Panc1 (cell line): ENCODE results near the gene ZNF480. TPM values are rescaled to one million over a fixed set of nuclear protein-coding genes. Genes with fewer than 3 reads are reported as not detected.

Experiments used
- ATAC-seq: fragments of 200-7000 bp; cut with Tn5 transposase; 2 replicates; pipeline ENCODE4 v1.9.1; 2020; ENCODE audit warnings: mild to moderate bottlenecking, moderate library complexity
- BruUV-seq: library from RNA; stranded (reverse); fragments of 400-500 nt; replicated peaks from 2 replicates; lab custom pipeline; 2021; lab: Mats Ljungman, UMichigan
- CTCF ChIA-PET: fragments of 300-600 bp; sonication (Branson Sonifier 250); formaldehyde crosslinking; loops from one replicate; lab custom pipeline; 2022; ENCODE audit warnings: antibody characterized with exemption; lab: Charles Lee
- POLR2A ChIA-PET: fragments of 300-600 bp; sonication (Branson Sonifier 250); formaldehyde crosslinking; loops from one replicate; lab custom pipeline; 2022; ENCODE audit warnings: antibody characterized with exemption; lab: Charles Lee
- DNase-seq: peaks from one replicate; pipeline ENCODE4 v3.0.0-alpha.2; 2010; ENCODE audit warnings: low read depth, low spot score
- H3K27ac ChIP-seq: 2 replicates; pipeline ENCODE4 v1.5.1; 2011; ENCODE audit warnings: mild to moderate bottlenecking, low read length, inconsistent platforms
- H3K27me3 ChIP-seq: fragments of 200-500 bp; sonication (Bioruptor generic); 2 replicates; pipeline ENCODE4 v1.6.0; 2014; ENCODE audit warnings: low read length, inconsistent platforms; ENCODE audit not compliant: control insufficient read depth, insufficient read depth
- H3K36me3 ChIP-seq: fragments of 200-500 bp; sonication (Bioruptor generic); 2 replicates; pipeline ENCODE4 v1.5.1; 2014; ENCODE audit warnings: inconsistent platforms, mild to moderate bottlenecking, low read length, moderate library complexity; ENCODE audit not compliant: control insufficient read depth, insufficient read depth
- H3K4me1 ChIP-seq: 2 replicates; pipeline ENCODE4 v1.5.1; 2011; ENCODE audit warnings: inconsistent platforms, mild to moderate bottlenecking, low read length, moderate library complexity; ENCODE audit not compliant: control insufficient read depth, insufficient read depth
- H3K4me3 ChIP-seq, 2 experiments: 2 replicates each; pipeline ENCODE4 v1.5.1; 2011 to 2012; ENCODE audit warnings: low read depth in 2 of 2, low read length in 2 of 2, mild to moderate bottlenecking in 2 of 2, inconsistent platforms in 1 of 2, moderate library complexity in 1 of 2
- H3K9me3 ChIP-seq: fragments of 200-500 bp; sonication (Bioruptor generic); 2 replicates; pipeline ENCODE4 v1.5.1; 2014; ENCODE audit warnings: low read depth, mild to moderate bottlenecking, inconsistent platforms, low read length, moderate library complexity; ENCODE audit not compliant: control insufficient read depth, insufficient read depth
- POLR2AphosphoS5 ChIP-seq: IDR thresholded peaks from 2 replicates; pipeline ENCODE4 v1.6.1; 2012; ENCODE audit warnings: mild to moderate bottlenecking, low read depth, low read length, moderate library complexity
- SIN3A ChIP-seq: IDR thresholded peaks from 2 replicates; pipeline ENCODE4 v1.6.1; 2012; ENCODE audit warnings: low read depth, mild to moderate bottlenecking, low read length, moderate library complexity, borderline replicate concordance; ENCODE audit not compliant: insufficient read depth
- TCF7L2 ChIP-seq: IDR thresholded peaks from 2 replicates; pipeline ENCODE4 v1.6.1; 2011; ENCODE audit warnings: mild to moderate bottlenecking, low read depth, low read length, inconsistent platforms
- in situ Hi-C: cut with HindIII; loops from 2 replicates; pipeline ENCODE4 v1.10.0; 2016; ENCODE audit warnings: low sequenced_read_pairs, low pct_unique_long_range_greater_than_20kb
- intact Hi-C: fragments of 100-400 bp; cut with micrococcal nuclease; formaldehyde crosslinking; loops from one replicate; pipeline ENCODE4 v1.10.0; 2022; ENCODE audit not compliant: unreplicated experiment
- total RNA-seq: library from RNA; stranded (reverse); gene quantifications from one replicate; pipeline ENCODE4 v1.2.1, GENCODE V29; 2021; ENCODE audit not compliant: unreplicated experiment
- TF ChIP-seq, protein P1 (sequence below), 2 experiments: IDR thresholded peaks; 2 replicates each; pipeline ENCODE4 v1.6.1; 2011 to 2012; ENCODE audit warnings: low read depth in 2 of 2, control low read depth in 1 of 2, low read length in 1 of 2, mild to moderate bottlenecking in 1 of 2, moderate library complexity in 1 of 2; ENCODE audit not compliant: insufficient read depth in 1 of 2
- TF ChIP-seq, protein P2 (sequence below): fragments of 450-650 bp; IDR thresholded peaks from 2 replicates; pipeline ENCODE4 v1.5.1; 2017; ENCODE audit warnings: mild to moderate bottlenecking

The ZNF480 gene
- total RNA-seq, 1 experiment from 2014 or later: 11.5 TPM

DNA sequence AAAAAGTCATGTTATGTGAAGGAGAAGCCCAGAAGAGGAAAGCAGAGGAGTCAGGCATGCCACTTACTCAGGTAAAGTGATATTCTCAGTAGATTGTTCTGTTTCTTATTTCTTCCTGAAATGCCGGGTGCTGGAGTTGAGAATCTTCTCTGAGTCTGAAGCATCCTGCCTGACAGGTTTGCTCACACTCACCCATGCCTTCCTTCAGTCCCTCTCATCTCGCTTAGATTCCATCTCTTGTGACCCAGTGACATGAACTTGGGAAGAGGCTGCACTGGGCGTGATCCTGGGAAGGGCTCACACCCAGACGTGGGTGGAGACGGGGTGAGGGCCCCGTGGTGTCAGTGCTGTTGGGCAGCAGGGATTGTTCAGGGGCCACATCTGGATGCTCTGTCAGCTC lies 19.5 kb upstream of the ZNF480 start:
- H3K4me1 ChIP-seq: no peaks in the 10 kb centered on the region
- DNase-seq (no peak), ATAC-seq (no peak)
- intact Hi-C loops (no loop called here), in situ Hi-C loops (no loop called here)
- no peaks in the 10 kb centered on the region for H3K36me3 ChIP-seq
- no peak for TF ChIP-seq TCF7L2
- TF ChIP-seq POLR2AphosphoS5: no peak
- TF ChIP-seq, protein P1, sequence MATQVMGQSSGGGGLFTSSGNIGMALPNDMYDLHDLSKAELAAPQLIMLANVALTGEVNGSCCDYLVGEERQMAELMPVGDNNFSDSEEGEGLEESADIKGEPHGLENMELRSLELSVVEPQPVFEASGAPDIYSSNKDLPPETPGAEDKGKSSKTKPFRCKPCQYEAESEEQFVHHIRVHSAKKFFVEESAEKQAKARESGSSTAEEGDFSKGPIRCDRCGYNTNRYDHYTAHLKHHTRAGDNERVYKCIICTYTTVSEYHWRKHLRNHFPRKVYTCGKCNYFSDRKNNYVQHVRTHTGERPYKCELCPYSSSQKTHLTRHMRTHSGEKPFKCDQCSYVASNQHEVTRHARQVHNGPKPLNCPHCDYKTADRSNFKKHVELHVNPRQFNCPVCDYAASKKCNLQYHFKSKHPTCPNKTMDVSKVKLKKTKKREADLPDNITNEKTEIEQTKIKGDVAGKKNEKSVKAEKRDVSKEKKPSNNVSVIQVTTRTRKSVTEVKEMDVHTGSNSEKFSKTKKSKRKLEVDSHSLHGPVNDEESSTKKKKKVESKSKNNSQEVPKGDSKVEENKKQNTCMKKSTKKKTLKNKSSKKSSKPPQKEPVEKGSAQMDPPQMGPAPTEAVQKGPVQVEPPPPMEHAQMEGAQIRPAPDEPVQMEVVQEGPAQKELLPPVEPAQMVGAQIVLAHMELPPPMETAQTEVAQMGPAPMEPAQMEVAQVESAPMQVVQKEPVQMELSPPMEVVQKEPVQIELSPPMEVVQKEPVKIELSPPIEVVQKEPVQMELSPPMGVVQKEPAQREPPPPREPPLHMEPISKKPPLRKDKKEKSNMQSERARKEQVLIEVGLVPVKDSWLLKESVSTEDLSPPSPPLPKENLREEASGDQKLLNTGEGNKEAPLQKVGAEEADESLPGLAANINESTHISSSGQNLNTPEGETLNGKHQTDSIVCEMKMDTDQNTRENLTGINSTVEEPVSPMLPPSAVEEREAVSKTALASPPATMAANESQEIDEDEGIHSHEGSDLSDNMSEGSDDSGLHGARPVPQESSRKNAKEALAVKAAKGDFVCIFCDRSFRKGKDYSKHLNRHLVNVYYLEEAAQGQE (IDR thresholded peaks at IDR 0.05; ENCODE audit: insufficient read depth in 1 of 2, low read depth in 2 of 2, low read length in 1 of 2): no peak
- no peak for TF ChIP-seq SIN3A
- TF ChIP-seq, protein P2, sequence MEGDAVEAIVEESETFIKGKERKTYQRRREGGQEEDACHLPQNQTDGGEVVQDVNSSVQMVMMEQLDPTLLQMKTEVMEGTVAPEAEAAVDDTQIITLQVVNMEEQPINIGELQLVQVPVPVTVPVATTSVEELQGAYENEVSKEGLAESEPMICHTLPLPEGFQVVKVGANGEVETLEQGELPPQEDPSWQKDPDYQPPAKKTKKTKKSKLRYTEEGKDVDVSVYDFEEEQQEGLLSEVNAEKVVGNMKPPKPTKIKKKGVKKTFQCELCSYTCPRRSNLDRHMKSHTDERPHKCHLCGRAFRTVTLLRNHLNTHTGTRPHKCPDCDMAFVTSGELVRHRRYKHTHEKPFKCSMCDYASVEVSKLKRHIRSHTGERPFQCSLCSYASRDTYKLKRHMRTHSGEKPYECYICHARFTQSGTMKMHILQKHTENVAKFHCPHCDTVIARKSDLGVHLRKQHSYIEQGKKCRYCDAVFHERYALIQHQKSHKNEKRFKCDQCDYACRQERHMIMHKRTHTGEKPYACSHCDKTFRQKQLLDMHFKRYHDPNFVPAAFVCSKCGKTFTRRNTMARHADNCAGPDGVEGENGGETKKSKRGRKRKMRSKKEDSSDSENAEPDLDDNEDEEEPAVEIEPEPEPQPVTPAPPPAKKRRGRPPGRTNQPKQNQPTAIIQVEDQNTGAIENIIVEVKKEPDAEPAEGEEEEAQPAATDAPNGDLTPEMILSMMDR: no peak
- no peak overlapping the region for H3K4me3 ChIP-seq
- no peaks in the 10 kb centered on the region for H3K27me3 ChIP-seq
- POLR2A ChIA-PET: no interaction called here
- no peaks in the 10 kb centered on the region; the same call in 1 of the 2 replicates for H3K9me3 ChIP-seq
- no peak overlapping the region for H3K27ac ChIP-seq
- no TSS peak for BruUV-seq
- CTCF ChIA-PET: no interaction called here

DNA sequence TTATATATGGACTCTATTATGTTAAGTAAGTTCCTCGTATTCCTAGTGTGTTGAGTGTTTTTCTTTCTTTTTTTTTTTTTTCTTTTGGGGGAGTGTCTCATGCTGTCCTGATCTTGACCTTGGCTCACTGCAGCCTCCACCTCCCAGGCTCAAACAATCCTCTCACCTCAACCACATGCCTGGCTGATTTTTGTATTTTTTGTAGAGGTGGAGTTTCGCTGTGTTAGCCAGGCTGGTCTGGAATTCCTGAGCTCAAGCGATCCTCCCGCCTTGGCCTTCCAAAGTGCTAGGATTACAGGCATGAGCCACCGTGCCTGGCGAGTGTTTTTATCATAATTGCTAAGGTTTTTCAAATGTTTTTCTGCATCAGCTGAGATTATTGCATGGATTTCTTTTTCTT lies 10.7 kb upstream of the ZNF480 start:
- no peaks in the 10 kb centered on the region for H3K27me3 ChIP-seq
- H3K36me3 ChIP-seq: peaks cover 6% of the 10 kb centered on the region; the same call in 1 of the 2 replicates
- intact Hi-C loops (no loop called here), in situ Hi-C loops (no loop called here)
- no peaks in the 10 kb centered on the region for H3K4me1 ChIP-seq
- H3K27ac ChIP-seq: no peak overlapping the region
- BruUV-seq: no TSS peak
- TF ChIP-seq POLR2AphosphoS5 (no peak), TCF7L2 (no peak), SIN3A (no peak)
- TF ChIP-seq, protein P2: no peak
- TF ChIP-seq, protein P1 (IDR thresholded peaks at IDR 0.05; ENCODE audit: insufficient read depth in 1 of 2, low read depth in 2 of 2, low read length in 1 of 2): no peak
- DNase-seq (no peak), ATAC-seq (no peak)
- peaks cover 4% of the 10 kb centered on the region; the same call in 1 of the 2 replicates for H3K9me3 ChIP-seq
- no peak overlapping the region for H3K4me3 ChIP-seq
- CTCF ChIA-PET: no interaction called here
- POLR2A ChIA-PET: interaction anchor here (0.7 kb wide), 1 partner anchor 12 kb away, joined by 4 read pairs; no protein-coding TSS in a partner anchor
